GM18517 (cell line): ENCODE results near the gene A4GALT.
"Not testable (repeated sequence)": the region's sequence is repeated elsewhere in the genome, so short reads cannot be mapped to it uniquely, and the experiment has no call there.

Experiments
- ATAC-seq: cut with Tn5 transposase; IDR thresholded peaks from one replicate; pipeline ENCODE4 v1.9.1; 2021; ENCODE audit warnings: mild to moderate bottlenecking, moderate library complexity; ENCODE audit not compliant: unreplicated experiment

A4GALT gene

DNA sequence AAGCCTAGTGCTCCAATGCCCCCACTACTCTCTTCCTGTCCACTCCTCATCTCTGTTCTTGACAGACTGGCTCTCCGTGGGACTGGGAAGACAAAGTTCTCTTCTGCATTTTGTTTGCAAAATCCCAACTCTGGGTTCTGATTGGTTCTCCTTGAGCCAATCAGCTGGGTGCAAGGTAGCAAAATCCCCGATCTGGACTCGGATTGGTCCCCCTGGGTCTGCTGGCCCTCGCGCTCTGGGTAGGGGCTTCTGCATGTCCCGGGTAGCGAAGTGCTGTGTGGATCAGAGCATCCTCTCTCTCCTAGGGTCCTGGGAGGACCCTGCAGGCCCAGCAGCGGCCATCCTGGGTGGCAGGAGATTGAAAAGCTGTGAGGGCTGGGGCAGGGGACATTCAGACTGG, 22.3 kb upstream of the A4GALT start:
- no peak for ATAC-seq

DNA sequence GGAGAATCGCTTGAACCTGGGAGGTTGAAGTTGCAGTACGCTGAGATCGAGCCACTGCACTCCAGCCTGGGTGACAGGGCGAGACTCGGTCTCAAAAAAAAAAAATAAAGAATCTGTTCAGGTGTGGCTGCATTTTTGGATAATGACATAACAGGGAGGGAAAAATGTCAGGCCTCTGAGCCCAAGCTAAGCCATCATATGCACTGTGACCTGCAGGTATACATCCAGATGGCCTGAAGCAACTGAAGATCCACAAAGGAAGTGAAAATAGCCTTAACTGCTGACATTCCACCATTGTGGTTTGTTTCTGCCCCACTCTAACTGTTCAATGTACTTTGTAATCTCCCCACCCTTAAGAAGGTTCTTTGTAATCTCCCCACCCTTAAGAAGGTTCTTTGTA, 19.6 kb upstream of the A4GALT start:
- ATAC-seq = not testable (repeated sequence)

DNA sequence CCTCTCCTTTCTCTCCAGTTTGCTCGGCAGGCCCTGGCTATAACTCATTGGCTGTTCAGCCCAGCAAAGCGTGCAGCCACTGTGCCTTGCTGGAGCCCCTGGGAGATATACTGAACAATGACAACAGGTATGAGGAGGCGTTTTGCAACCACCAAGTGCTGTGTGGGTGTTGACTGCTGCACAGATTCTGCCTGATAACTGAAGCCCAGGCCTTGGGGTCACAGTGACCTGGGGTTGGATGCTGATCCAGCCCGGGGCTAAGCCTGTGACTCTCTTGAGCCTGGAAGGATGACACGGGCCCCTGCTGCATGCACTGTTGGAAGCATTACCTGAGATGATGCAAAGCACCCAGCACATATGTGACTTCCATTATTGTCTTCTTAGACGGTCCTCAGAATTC, 13.7 kb upstream of the A4GALT start:
- ATAC-seq = no peak

GRCh38 chr22:42733394-42733793, 12.7 kb upstream of the A4GALT start:
- ATAC-seq = not testable (repeated sequence)

DNA sequence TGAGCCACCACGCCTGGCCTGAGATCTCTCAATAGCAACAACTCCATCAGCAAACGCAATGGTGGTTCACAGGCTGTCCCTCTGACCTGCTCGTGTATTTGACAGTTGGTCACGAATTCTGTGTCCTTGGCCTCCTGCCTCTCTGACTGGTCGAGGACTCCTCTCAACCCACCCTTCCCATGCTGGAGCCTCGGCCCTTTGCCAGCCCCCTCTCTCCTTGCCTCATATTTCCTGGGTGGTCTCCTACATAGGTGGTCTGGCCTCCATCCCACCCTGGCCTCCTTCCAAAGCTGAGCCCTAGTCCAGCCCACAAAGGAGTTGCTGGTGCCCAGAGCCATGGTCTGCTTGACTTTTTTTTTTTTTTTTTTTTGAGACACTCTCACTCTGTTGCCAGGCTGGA, 11.4 kb upstream of the A4GALT start:
- no peak for ATAC-seq

DNA sequence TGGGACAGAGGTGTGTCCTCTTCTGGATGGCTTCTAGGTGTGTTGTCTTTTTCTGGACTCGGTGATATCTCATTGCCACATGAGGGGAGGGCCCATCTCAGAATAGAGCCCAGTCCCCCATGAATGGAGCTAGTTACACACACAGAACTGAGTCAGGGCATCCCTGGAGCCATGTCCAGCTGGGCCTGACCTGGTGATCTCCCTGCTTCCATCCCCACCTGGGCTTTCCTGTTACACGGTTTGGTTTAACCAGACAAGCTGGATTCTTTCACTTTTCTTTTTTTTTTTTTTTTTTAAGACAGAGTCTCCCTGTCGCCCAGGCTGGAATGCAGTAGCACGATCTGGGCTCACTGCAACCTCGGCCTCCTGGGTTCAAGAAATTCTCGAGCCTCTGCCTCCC, 6.1 kb upstream of the A4GALT start:
- no peak for ATAC-seq

DNA sequence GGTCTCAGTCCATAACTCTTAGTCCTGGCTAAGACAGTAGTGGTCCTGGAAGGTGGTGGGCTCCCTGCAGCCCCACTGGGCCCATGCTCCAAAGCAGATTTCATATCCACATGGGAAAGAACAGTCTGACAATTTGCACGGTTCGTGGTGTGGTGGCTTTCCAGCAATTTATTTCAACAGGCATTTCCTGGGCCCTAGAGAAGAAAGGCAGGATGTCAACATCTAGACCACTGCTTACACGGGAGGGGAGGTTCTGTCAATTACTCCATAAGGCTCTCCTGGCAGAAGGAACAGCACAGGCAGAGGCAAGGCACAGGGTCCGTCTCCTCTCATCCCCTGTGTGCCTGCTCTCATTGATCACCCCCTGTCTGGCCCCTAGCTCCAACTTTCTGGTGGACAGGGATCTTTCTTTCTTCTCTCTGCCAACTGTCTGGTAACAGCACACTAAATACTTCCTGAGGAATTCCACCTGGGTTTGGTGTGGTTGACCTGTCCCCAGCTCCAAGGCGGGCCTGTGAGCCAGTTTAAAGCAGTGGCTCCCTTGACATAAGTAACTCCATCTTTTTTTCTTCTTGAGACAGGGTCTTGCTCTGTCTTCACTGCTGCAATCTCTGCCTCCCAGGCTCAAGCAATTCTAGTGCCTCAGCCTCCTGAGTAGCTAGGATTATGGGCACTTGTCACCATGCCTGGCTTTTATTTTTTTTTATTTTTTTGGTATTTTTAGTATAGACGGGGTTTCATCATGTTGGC, 5.1 kb upstream of the A4GALT start:
- ATAC-seq = no peak

DNA sequence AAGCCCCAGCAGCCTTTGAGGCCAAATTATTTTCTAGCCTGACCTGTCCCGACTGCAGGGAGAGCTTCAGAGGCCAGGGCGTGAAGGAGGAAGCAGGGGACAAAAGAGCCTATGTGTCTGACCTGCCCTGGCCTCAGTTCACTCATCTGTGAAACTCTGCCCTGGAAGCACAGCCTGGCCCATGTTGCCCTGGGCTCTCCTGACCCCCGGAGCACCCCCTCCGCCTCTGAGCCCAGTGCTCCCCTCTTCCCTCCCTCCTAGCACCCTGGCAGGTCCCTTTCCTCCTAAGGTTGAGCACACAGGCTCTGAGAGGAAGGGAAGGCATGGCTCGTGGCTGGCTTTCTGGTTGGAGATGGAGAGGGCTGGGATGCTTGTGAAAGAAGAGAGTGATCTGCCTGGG, 3.4 kb upstream of the A4GALT start:
- ATAC-seq = no peak

- no peak for ATAC-seq
Observed at GRCh38 chr22:42721045-42721434, 370 bp upstream of the A4GALT start.

GRCh38 chr22:42719656-42720262, 911 bp downstream of the A4GALT start:
- no peak for ATAC-seq

DNA sequence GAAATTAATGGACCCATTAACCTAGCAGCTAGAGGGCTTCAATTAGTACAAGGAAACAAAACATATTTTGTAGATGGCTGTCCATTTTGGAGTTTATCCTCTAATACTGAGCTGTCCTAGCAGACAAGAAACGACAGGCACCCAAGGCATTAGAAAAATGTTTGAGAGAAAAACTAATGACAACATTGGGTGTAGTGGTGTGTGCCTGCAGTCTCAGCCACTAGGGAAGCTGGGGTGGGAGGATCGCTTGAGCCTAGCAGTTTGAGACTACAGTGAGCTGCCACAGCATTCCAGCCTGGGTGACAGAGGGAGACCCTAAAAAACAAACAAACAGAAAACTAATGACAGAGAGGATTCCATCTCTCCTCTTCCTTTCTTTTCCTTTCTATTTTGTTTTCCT, 1.5 kb downstream of the A4GALT start:
- ATAC-seq = no peak

GRCh38 chr22:42717197-42717928, 3.3 kb downstream of the A4GALT start:
- ATAC-seq = no peak

DNA sequence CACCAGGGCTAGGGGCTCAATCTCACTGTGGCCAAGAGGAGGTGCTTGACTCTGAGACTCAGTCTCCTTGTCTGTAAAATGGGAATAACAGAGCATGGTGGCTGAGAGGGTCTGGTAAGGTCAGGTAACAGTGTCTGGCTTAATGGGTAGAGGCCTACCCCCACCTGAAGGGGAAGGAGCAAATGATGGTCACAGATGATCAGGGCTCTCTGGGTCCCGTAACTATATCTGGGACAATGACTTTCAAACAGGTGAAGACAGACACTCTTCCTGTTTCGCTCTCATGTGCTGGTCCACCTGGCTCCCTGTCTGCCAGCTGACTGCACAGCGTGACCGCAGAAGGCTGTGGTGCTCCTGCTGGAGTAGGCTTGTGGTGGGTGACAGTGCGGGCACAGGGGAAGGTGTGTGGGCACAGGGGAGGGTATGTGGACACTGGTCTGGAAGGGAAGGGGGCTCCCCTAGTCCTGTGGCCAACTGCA, 4.0 kb downstream of the A4GALT start:
- ATAC-seq = peak; percentile 44

DNA sequence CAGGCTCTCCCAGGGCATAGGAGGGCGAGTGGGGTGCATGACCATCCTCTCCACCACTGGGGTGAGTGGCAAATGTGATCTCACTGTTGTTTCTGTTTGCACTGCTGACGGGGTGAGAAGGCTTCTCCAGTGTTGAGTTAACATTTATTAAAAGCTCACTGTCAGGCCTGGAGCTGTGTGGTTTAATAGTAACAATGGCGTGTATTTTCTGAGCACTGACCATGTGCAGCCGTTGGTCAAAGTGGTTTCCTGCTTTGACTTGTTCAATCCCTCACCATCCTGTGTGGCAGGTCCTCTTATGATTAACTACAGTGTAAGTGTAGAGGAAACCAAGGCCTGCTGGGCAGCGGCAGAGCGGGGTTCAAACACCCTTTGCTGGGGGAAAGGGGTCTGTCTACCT, 4.4 kb downstream of the A4GALT start:
- peak; percentile 30 for ATAC-seq

- no peak for ATAC-seq
Observed at GRCh38 chr22:42714768-42715390, 5.8 kb downstream of the A4GALT start.

GRCh38 chr22:42714308-42714707, 6.4 kb downstream of the A4GALT start:
- no peak for ATAC-seq

- no peak for ATAC-seq
Observed at GRCh38 chr22:42711895-42712837, 8.5 kb downstream of the A4GALT start.

DNA sequence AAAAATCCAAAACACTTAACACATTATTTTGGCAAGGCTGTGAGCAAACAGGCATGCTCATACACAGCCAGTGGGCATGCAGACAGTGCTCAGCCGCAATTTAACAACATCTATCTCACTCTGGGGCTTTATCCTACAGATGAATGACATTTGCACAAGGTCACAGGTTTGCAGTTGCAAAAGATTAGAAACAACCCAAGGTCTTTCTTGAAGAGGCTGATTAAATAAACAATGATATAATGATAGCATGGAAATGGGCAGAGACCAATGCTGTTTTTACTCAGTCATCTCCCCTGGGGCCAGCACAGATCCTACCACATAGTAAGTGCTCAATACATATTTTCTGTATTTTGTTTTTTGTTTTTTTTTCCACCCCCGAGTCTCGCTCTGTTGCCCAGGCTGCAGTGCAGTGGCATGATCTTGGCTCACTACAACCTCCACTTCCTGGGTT, 9.4 kb downstream of the A4GALT start:
- ATAC-seq = no peak

DNA sequence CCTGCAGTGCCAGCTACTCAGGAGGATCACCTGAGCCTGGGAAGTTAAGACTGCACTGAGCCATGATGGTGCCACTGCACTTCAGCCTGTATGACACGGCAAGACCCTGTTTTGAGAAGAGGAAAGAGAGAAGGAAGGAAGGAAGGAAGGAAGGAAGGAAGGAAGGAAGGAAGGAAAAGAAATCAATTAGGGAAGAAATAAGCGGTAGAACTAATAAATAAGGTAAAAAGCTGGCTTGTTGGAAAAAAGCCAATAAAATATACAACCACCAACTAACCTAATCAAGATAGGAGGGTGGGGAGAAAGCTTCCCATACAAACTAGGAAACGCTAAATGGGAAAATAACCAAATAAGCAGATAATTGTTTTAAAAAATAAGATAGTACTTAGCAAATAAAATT, 12.3 kb downstream of the A4GALT start:
- ATAC-seq = no peak

DNA sequence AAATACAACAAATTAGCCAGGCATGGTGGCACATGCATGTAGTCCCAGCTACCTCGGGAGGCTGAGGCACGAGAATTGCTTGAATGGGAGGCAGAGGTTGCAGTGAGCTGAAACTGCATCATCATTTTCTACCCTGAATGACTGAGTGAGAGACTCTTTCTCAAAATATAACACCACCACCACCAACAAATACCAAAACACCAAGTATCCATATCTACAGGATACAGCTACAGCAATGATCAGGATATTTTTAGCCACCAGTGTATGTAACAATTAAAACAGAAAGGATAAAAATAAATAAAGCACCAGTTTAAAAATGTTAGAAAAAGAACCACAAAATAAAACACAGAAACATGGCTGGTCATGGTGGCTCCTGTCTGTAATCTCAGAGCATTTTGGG, 13.2 kb downstream of the A4GALT start:
- no peak for ATAC-seq
